Neuronal stem cell (in vitro differentiated cells): ENCODE measurements around the gene SCYGR7.
A peak's percentile ranks its signal among the peaks of the same experiment; 100 is the strongest.
"Not testable (repeated sequence)": the region's sequence is repeated elsewhere in the genome, so short reads cannot be mapped to it uniquely, and the experiment has no call there.

Experiments used
- DNase-seq: peaks from one replicate; pipeline ENCODE4 v3.0.0-alpha.2; 2013; ENCODE audit warnings: low spot score
- H2AFZ ChIP-seq: one replicate; pipeline ENCODE4 v1.6.1; 2013; ENCODE audit warnings: mild to moderate bottlenecking, low read length, inconsistent platforms
- H2AK5ac ChIP-seq: 2 replicates; pipeline ENCODE4 v1.6.1; 2013; ENCODE audit warnings: low read depth, mild to moderate bottlenecking, inconsistent platforms, low read length, moderate library complexity, mixed read lengths
- H2BK120ac ChIP-seq: 2 replicates; pipeline ENCODE4 v1.6.1; 2013; ENCODE audit warnings: low read depth, mild to moderate bottlenecking, inconsistent platforms, low read length, moderate library complexity, mixed read lengths
- H2BK12ac ChIP-seq: one replicate; pipeline ENCODE4 v1.6.1; 2013; ENCODE audit warnings: low read length, inconsistent platforms
- H2BK15ac ChIP-seq: 2 replicates; pipeline ENCODE4 v1.6.1; 2013; ENCODE audit warnings: mild to moderate bottlenecking, low read length, inconsistent platforms, mixed read lengths
- H2BK5ac ChIP-seq: one replicate; pipeline ENCODE4 v1.6.1; 2013; ENCODE audit warnings: inconsistent platforms, mild to moderate bottlenecking, low read length, moderate library complexity
- H3K14ac ChIP-seq: one replicate; pipeline ENCODE4 v1.6.1; 2013; ENCODE audit warnings: low read length, inconsistent platforms
- H3K18ac ChIP-seq: 2 replicates; pipeline ENCODE4 v1.6.1; 2013; ENCODE audit warnings: low read length, inconsistent platforms
- H3K23ac ChIP-seq: 2 replicates; pipeline ENCODE4 v1.6.1; 2013; ENCODE audit warnings: low read depth, mild to moderate bottlenecking, mixed read lengths, low read length, inconsistent platforms; ENCODE audit not compliant: poor library complexity
- H3K27ac ChIP-seq: replicated peaks from 3 replicates; pipeline ENCODE4 v1.5.1; 2013; ENCODE audit warnings: low read length, inconsistent platforms
- H3K27me3 ChIP-seq, 3 experiments: 2 replicates each; pipeline ENCODE4 v1.6.1; 2013; ENCODE audit warnings: low read length in 3 of 3, mild to moderate bottlenecking in 2 of 3, inconsistent platforms in 1 of 3, low read depth in 1 of 3, mixed read lengths in 1 of 3, moderate library complexity in 1 of 3; ENCODE audit not compliant: control insufficient read depth in 3 of 3, insufficient read depth in 3 of 3
- H3K36me3 ChIP-seq, 2 donors: replicated peaks in 1 of 2; 2 replicates each; pipeline ENCODE4 v1.6.1; 2013; ENCODE audit warnings: low read length in 2 of 2; ENCODE audit not compliant: control insufficient read depth in 2 of 2, insufficient read depth in 2 of 2
- H3K4ac ChIP-seq: 2 replicates; pipeline ENCODE4 v1.6.1; 2013; ENCODE audit warnings: inconsistent platforms, mild to moderate bottlenecking, low read length, moderate library complexity
- H3K4me1 ChIP-seq, 2 donors: 1 replicate in 1 of 2; 2 replicates in 1 of 2; pipeline ENCODE4 v1.6.1; 2013; ENCODE audit warnings: low read length in 2 of 2, low read depth in 1 of 2; ENCODE audit not compliant: control insufficient read depth in 2 of 2, insufficient read depth in 1 of 2
- H3K4me2 ChIP-seq: one replicate; pipeline ENCODE4 v1.6.1; 2013; ENCODE audit warnings: mild to moderate bottlenecking, low read length, inconsistent platforms; ENCODE audit not compliant: insufficient read depth, poor library complexity, severe bottlenecking
- H3K4me3 ChIP-seq, 2 donors: 2 replicates each; pipeline ENCODE4 v1.5.1; 2013; ENCODE audit warnings: low read length in 2 of 2, mild to moderate bottlenecking in 2 of 2, inconsistent platforms in 1 of 2, moderate library complexity in 1 of 2
- H3K79me1 ChIP-seq: one replicate; pipeline ENCODE4 v1.6.1; 2013; ENCODE audit warnings: low read depth, mild to moderate bottlenecking, inconsistent platforms, low read length, moderate library complexity
- H3K9ac ChIP-seq: one replicate; pipeline ENCODE4 v1.6.1; 2013; ENCODE audit warnings: mild to moderate bottlenecking, low read depth, low read length, inconsistent platforms; ENCODE audit not compliant: poor library complexity
- H3K9me3 ChIP-seq, 2 donors: replicated peaks in 1 of 2; 2 replicates each; pipeline versions ENCODE3 to v1.6.1; 2013; ENCODE audit warnings: low read length in 2 of 2, mild to moderate bottlenecking in 2 of 2, inconsistent platforms in 1 of 2, low read depth in 1 of 2, mixed read lengths in 1 of 2, moderate library complexity in 1 of 2; ENCODE audit not compliant: control insufficient read depth in 2 of 2, insufficient read depth in 1 of 2
- H4K8ac ChIP-seq: one replicate; pipeline ENCODE4 v1.6.1; 2013; ENCODE audit warnings: low read depth, mild to moderate bottlenecking, inconsistent platforms, low read length, moderate library complexity
- H4K91ac ChIP-seq: one replicate; pipeline ENCODE4 v1.6.1; 2013; ENCODE audit warnings: low read length, low read depth, mild to moderate bottlenecking, inconsistent platforms; ENCODE audit not compliant: poor library complexity
- WGBS, 2 donors: extraction: QIAGEN DNeasy Blood & Tissue Kit; methylation state at CpG; one replicate each; pipeline ENCODE4 v1.1.7; 2013; ENCODE audit warnings: missing lambda C conversion rate in 2 of 2, mixed read lengths in 1 of 2; ENCODE audit not compliant: insufficient read length in 2 of 2, insufficient replicate concordance in 1 of 2; ENCODE audit errors: extremely low coverage in 2 of 2; 5-methylcytosine and 5-hydroxymethylcytosine counted together

The SCYGR7 gene

DNA sequence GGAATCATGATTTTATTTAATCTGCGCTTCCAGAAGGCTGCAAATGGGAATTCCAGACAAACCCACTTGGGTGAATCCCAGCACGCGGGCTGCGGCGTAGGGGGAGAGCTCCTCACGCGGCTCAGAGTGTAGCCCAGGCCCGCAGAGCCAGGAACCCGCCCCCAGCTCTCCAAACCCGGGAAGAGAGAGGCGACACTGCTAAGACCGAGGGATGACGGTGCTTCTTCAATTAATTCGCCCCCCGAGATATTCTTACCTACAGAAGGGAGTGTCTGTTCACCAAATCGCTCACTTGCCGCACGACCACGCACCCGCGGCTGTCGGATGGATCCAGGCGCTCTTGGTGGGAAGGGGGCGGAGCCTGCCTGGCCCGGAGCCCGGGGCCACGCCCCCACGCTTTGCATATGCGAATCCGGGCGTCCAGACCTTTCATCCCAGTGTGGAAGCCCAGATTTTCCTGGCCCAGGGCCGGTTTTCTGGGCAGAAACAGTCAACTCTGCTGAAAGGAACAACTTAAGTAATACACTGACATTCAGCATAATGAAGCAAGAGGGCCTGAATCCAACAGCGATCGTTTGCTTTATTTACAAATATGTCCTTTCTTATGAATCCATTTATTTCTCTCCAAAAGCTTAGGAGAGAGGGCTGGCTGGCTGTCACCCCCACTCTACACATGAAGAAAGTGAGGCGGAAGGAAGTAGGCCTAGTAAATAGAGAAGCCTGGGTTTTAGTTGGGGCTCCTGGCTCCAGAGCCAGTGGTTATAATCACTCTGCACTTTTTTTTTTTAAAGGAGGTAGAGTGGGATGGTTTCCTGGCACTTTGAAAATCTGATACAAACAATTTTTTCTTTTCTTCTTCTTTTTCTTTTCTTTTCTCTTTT lies 10.2 kb upstream of the SCYGR7 start, which contains the start of gene SLC19A3:
Gene SLC19A3 (minus strand): TSS at position 342 of the 881 bp plus-strand sequence. CDS start 15,710 bp downstream, outside the sequence.
- no peak within 1 kb of the TSS for H4K8ac ChIP-seq
- H3K4ac ChIP-seq, result no peak within 1 kb of the TSS
- peak within 1 kb of the TSS; percentile 81 for H3K4me2 ChIP-seq
- no peak within 1 kb of the TSS for H3K23ac ChIP-seq
- WGBS, 2 donors, result no CpG with 5 or more reads among the region's 35 CpGs
- peaks cover 0 to 19% (median 7%) of the 10 kb centered on the region in 3 experiments for H3K27me3 ChIP-seq
- no peak within 1 kb of the TSS for H2BK15ac ChIP-seq
- no peak within 1 kb of the TSS for H3K9ac ChIP-seq
- no peaks in the 10 kb centered on the region for H3K9me3 ChIP-seq
- H3K14ac ChIP-seq, result no peak within 1 kb of the TSS
- no peak within 1 kb of the TSS for H2AK5ac ChIP-seq
- no peaks in the 10 kb centered on the region for H3K79me1 ChIP-seq
- no peak within 1 kb of the TSS for H3K18ac ChIP-seq
- H2BK5ac ChIP-seq, result no peak within 1 kb of the TSS
- H3K4me1 ChIP-seq, result no peaks in the 10 kb centered on the region
- DNase-seq, result peak; percentile 63
- H2BK120ac ChIP-seq, result no peak within 1 kb of the TSS
- no peak within 1 kb of the TSS for H4K91ac ChIP-seq
- H3K4me3 ChIP-seq, result peak within 1 kb of the TSS; percentile 32 to 81
- no peaks in the 10 kb centered on the region for H3K36me3 ChIP-seq
- no peak within 1 kb of the TSS for H3K27ac ChIP-seq
- H2BK12ac ChIP-seq, result no peak within 1 kb of the TSS
- peak within 1 kb of the TSS; percentile 90 for H2AFZ ChIP-seq

DNA sequence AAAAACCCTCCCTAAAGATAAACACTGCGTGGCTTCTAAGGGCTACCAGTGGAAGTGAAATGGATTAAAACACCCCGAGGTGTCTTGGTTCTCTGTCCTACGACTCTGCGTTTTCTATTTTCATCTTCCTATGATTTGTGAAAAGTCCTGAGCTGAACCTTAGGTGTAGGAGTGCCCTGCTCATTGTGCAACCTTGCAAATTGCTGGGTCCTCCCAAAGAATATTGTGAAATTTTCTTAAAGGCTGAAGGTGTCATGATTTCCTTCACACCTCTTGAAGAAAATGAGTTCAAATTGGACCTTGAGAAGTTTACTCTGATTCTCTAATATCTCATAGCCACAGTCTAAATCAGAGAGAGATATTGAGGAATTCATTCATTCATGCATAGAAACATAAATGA lies 8.5 kb upstream of the SCYGR7 start:
- H2BK15ac ChIP-seq, result no peak overlapping the region
- H2BK5ac ChIP-seq, result no peak overlapping the region
- no peak overlapping the region for H3K14ac ChIP-seq
- H4K91ac ChIP-seq, result no peak overlapping the region
- H3K4me2 ChIP-seq, result no peak overlapping the region
- no peak overlapping the region for H3K4me3 ChIP-seq
- no peak overlapping the region for H3K23ac ChIP-seq
- H3K27me3 ChIP-seq, result peaks cover 0 to 19% (median 7%) of the 10 kb centered on the region in 3 experiments
- H2BK120ac ChIP-seq, result no peak overlapping the region
- H3K27ac ChIP-seq, result no peak overlapping the region
- H2AK5ac ChIP-seq, result no peak overlapping the region
- no peaks in the 10 kb centered on the region for H3K4me1 ChIP-seq
- no peaks in the 10 kb centered on the region for H3K79me1 ChIP-seq
- no peak overlapping the region for H3K9ac ChIP-seq
- no peak overlapping the region for H2AFZ ChIP-seq
- H3K18ac ChIP-seq, result no peak overlapping the region
- DNase-seq, result no peak
- no peak overlapping the region for H4K8ac ChIP-seq
- no CpG with 5 or more reads among the region's 4 CpGs for WGBS, 2 donors
- H3K9me3 ChIP-seq, result no peaks in the 10 kb centered on the region
- H3K36me3 ChIP-seq, result no peaks in the 10 kb centered on the region
- H2BK12ac ChIP-seq, result no peak overlapping the region
- H3K4ac ChIP-seq, result no peak overlapping the region

GRCh38 chr2:227720680-227721079 lies 7.5 kb upstream of the SCYGR7 start:
- H3K9me3 ChIP-seq, result no peaks in the 10 kb centered on the region
- no peaks in the 10 kb centered on the region for H3K36me3 ChIP-seq
- H3K4me3 ChIP-seq, result no peak overlapping the region
- H3K4me1 ChIP-seq, result no peaks in the 10 kb centered on the region
- no peak overlapping the region for H3K18ac ChIP-seq
- peaks cover 0 to 19% (median 7%) of the 10 kb centered on the region in 3 experiments for H3K27me3 ChIP-seq
- no peak overlapping the region for H2AFZ ChIP-seq
- H3K27ac ChIP-seq, result no peak overlapping the region
- no CpG with 5 or more reads among the region's 4 CpGs for WGBS, 2 donors
- H2BK15ac ChIP-seq, result no peak overlapping the region
- no peak overlapping the region for H4K8ac ChIP-seq
- no peak overlapping the region for H4K91ac ChIP-seq
- no peaks in the 10 kb centered on the region for H3K79me1 ChIP-seq
- no peak overlapping the region for H3K4ac ChIP-seq
- no peak overlapping the region for H3K23ac ChIP-seq
- no peak overlapping the region for H2BK5ac ChIP-seq
- no peak overlapping the region for H2BK120ac ChIP-seq
- H3K4me2 ChIP-seq, result no peak overlapping the region
- no peak overlapping the region for H3K14ac ChIP-seq
- H2BK12ac ChIP-seq, result no peak overlapping the region
- no peak for DNase-seq
- no peak overlapping the region for H3K9ac ChIP-seq
- no peak overlapping the region for H2AK5ac ChIP-seq

DNA sequence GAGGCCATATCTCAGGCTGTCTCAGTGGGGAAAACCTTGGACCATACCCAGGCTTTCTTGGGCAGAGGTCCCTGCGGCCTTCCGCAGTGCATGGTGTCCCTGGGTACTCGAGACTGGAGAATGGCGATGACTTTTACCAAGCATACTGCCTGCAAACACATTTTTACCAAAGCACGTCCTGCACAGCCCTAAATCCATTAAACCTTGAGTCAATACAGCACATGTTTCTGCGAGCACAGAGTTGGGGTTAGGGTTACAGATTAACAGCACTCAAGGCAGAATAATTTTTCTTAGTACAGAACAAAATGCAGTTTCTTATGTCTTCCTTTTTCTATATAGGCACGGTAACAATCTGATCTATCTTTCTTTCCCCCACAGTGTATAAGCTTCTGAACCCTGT lies 5.3 kb upstream of the SCYGR7 start:
- not testable (repeated sequence) for H3K4me1 ChIP-seq, DNase-seq

More for the DNA sequence above, 5.3 kb upstream of the SCYGR7 start:
- H3K27ac ChIP-seq, H2BK12ac ChIP-seq, H3K4me3 ChIP-seq, H3K18ac ChIP-seq, H2BK120ac ChIP-seq, H3K9me3 ChIP-seq, H4K91ac ChIP-seq, H3K23ac ChIP-seq, H4K8ac ChIP-seq, H3K14ac ChIP-seq, H3K79me1 ChIP-seq, H3K27me3 ChIP-seq, H2BK15ac ChIP-seq, H2AK5ac ChIP-seq, H2AFZ ChIP-seq, H3K9ac ChIP-seq, H3K4ac ChIP-seq, H3K36me3 ChIP-seq, H2BK5ac ChIP-seq, H3K4me2 ChIP-seq: not testable (repeated sequence)
- no CpG with 5 or more reads among the region's 7 CpGs for WGBS, 2 donors
